ENCODE results near the gene ABLIM2. TPM values are rescaled to one million over a fixed set of nuclear protein-coding genes. Genes with fewer than 3 reads are reported as not detected.

Gene ABLIM2
- total RNA-seq, 1 experiment from 2014 or later, result 1.0 TPM

DNA sequence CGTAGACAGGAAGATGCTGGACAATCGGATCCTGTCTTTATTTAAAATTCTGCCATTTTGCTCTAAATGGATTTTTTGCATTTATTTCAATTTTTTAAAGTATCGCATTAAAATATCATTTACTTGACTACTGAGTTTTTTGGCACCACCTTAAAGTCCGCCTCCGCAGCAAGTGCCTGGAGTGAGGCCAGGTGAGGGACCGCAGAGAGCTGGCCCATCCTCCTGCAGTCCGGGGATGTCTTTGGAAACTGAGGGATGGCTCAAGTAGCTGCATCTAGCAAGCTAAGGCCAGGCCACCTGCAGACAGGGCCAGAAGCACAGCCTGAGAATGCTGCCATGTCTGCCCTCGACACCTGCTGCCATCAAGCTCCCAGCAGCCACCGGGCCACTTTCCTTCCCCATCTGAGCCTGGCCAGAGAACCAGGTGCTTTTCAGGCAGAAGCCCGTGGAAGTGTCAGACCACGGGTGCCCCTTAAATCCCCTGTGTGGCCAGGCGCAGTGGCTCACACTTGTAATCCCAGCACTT lies 69.6 kb downstream of the ABLIM2 start:
- Histone ChIP-seq H2BK5ac (ENCODE audit: insufficient read length, low read length) (no peak overlapping the region), H2BK12ac (ENCODE audit: insufficient read length, low read depth, low read length) (no peak overlapping the region), H4K5ac (ENCODE audit: insufficient read length, low read depth, low read length) (no peak overlapping the region), H2AK5ac (ENCODE audit: insufficient read length, low read length) (no peak overlapping the region), H3K79me2 (ENCODE audit: insufficient read depth, low read length) (no peaks in the 10 kb centered on the region), H3K9ac (ENCODE audit: extremely low read depth, insufficient read length, low read length) (no peak overlapping the region), H3K14ac (ENCODE audit: insufficient read depth, low read length) (no peak overlapping the region), H3K4ac (ENCODE audit: low read depth, low read length) (no peak overlapping the region), H2AFZ (ENCODE audit: low read length) (no peak overlapping the region), H3K4me1 (ENCODE audit: insufficient read depth, low read length) (no peaks in the 10 kb centered on the region), H3K23ac (ENCODE audit: insufficient read length, low read depth, low read length) (no peak overlapping the region), H3K56ac (ENCODE audit: insufficient read length, low read depth, low read length) (no peak overlapping the region), H2BK20ac (ENCODE audit: low read depth, low read length, poor library complexity, severe bottlenecking) (no peak overlapping the region), H3K9me3 (ENCODE audit: control insufficient read depth, low read depth, low read length) (no peaks in the 10 kb centered on the region), H2BK120ac (ENCODE audit: low read depth, low read length, poor library complexity, severe bottlenecking) (no peak overlapping the region), H3K27ac (ENCODE audit: insufficient read length, low read depth, low read length) (no peak overlapping the region), H4K8ac (replicated peaks; ENCODE audit: insufficient read length, low read depth, low read length) (no peak overlapping the region), H3T11ph (ENCODE audit: low read length) (no peak overlapping the region), H2BK15ac (ENCODE audit: low read depth, low read length) (no peak overlapping the region), H3K23me2 (ENCODE audit: insufficient read length, low read depth, low read length, poor library complexity, severe bottlenecking) (no peaks in the 10 kb centered on the region), H3K4me2 (ENCODE audit: insufficient read depth, insufficient read length, low read length) (no peak overlapping the region), H3K79me1 (ENCODE audit: insufficient read depth, low read depth, low read length, poor library complexity, severe bottlenecking) (no peaks in the 10 kb centered on the region), H3K18ac (ENCODE audit: insufficient read length, low read depth, low read length) (no peak overlapping the region), H4K91ac (ENCODE audit: insufficient read length, low read depth, low read length) (no peak overlapping the region), H4K20me1 (ENCODE audit: control insufficient read depth, insufficient read depth, insufficient read length) (no peaks in the 10 kb centered on the region), H3K27me3 (ENCODE audit: insufficient read depth, low read length) (no peaks in the 10 kb centered on the region; the same call in 1 of the 2 replicates)
- no CpG with 5 or more reads among the region's 12 CpGs for WGBS (ENCODE audit: extremely low coverage, insufficient read length, low lambda C conversion rate)
- no peak overlapping the region for H3K27ac Mint-ChIP-seq
- TF ChIP-seq CTCF (conservative IDR thresholded peaks at IDR 0.05), result no peak
- no peak for DNase-seq
- peaks cover 9 to 18% of the 10 kb centered on the region in 2 experiments for H3K4me1 Mint-ChIP-seq
- H3K27me3 Mint-ChIP-seq (ENCODE audit: low read depth), result no peaks in the 10 kb centered on the region; the same call in 1 of the 2 replicates
- no peak overlapping the region for H3K4me3 Mint-ChIP-seq
- peaks cover 10 to 11% (median 11%) of the 10 kb centered on the region in 3 experiments for H3K36me3 Mint-ChIP-seq (ENCODE audit: insufficient read depth in 1 of 3, low read depth in 3 of 3)
- H3K9me3 Mint-ChIP-seq, result peaks cover 13 to 14% of the 10 kb centered on the region in 2 experiments
